Gastroesophageal sphincter (tissue), 4 donors: ENCODE data around the gene OPN1LW. TPM values are rescaled to one million over a fixed set of nuclear protein-coding genes. Genes with fewer than 3 reads are reported as not detected.
"Not testable (repeated sequence)": the region's sequence is repeated elsewhere in the genome, so short reads cannot be mapped to it uniquely, and the experiment has no call there.

Source experiments
- ATAC-seq: fragments of 150-250 bp; one replicate; pipeline ENCODE4 v1.9.1; 2016; ENCODE audit warnings: mild to moderate bottlenecking, moderate library complexity
- H3K27ac ChIP-seq, 4 donors: fragments of 200-600 bp; sonication (generic) in 3 of 4; 1 replicate in 3 of 4; 2 replicates in 1 of 4; pipeline ENCODE4 v1.5.1; 2016 to 2019
- H3K27me3 ChIP-seq: fragments of 200-600 bp; sonication (generic); one replicate; pipeline ENCODE4 v1.5.1; 2019
- H3K36me3 ChIP-seq, 2 donors: fragments of 200-600 bp; sonication (generic); one replicate each; pipeline ENCODE4 v1.5.1; 2019; ENCODE audit warnings: control low read depth in 1 of 2
- H3K4me1 ChIP-seq, 3 donors: fragments of 200-600 bp; sonication (generic); 1 replicate in 2 of 3; 2 replicates in 1 of 3; pipeline ENCODE4 v1.5.1; 2016 to 2019; ENCODE audit warnings: control low read depth in 2 of 3
- H3K4me3 ChIP-seq, 2 donors: fragments of 200-600 bp; sonication (generic); one replicate each; pipeline ENCODE4 v1.5.1; 2019; ENCODE audit warnings: mild to moderate bottlenecking in 1 of 2, moderate library complexity in 1 of 2
- H3K9me3 ChIP-seq, 3 donors: fragments of 200-600 bp; sonication (generic); one replicate each; pipeline ENCODE4 v1.5.1; 2017 to 2019; ENCODE audit warnings: control low read depth in 2 of 3
- WGBS, 2 donors: methylation state at CpG; one replicate each; pipeline ENCODE4 v1.1.5; 2018; ENCODE audit warnings: low coverage in 1 of 2; 5-methylcytosine and 5-hydroxymethylcytosine counted together
- total RNA-seq, 4 donors: library from RNA; depleted of rRNA; stranded (reverse); fragments of >200 nt; gene quantifications; one replicate each; pipeline ENCODE4 v1.1.0, GENCODE V29; 2016

OPN1LW gene
- total RNA-seq, 4 donors from 2014 or later = not detected

GRCh38 chrX:154183794-154184193 lies 39.8 kb downstream of the OPN1LW start:
- H3K4me3 ChIP-seq, H3K9me3 ChIP-seq, H3K36me3 ChIP-seq, ATAC-seq, H3K4me1 ChIP-seq, H3K27ac ChIP-seq, H3K27me3 ChIP-seq: not testable (repeated sequence)
- WGBS, 2 donors = no CpG with 5 or more reads among the region's 8 CpGs

GRCh38 chrX:154192846-154193245 lies 48.8 kb downstream of the OPN1LW start:
- not testable (repeated sequence) for H3K4me1 ChIP-seq, ATAC-seq, H3K4me3 ChIP-seq, H3K27me3 ChIP-seq, H3K27ac ChIP-seq, H3K36me3 ChIP-seq, H3K9me3 ChIP-seq
- WGBS, 2 donors = no CpG with 5 or more reads among the region's 8 CpGs

- not testable (repeated sequence) for H3K27ac ChIP-seq, ATAC-seq
- no CpG with 5 or more reads among the region's 2 CpGs for WGBS, 2 donors
Measured at GRCh38 chrX:154194316-154194715, 50.3 kb downstream of the OPN1LW start.

GRCh38 chrX:154196466-154196865 lies 52.4 kb downstream of the OPN1LW start:
- no CpG with 5 or more reads among the region's 15 CpGs for WGBS, 2 donors
- not testable (repeated sequence) for H3K9me3 ChIP-seq, ATAC-seq, H3K4me1 ChIP-seq, H3K36me3 ChIP-seq, H3K27me3 ChIP-seq, H3K27ac ChIP-seq, H3K4me3 ChIP-seq

More at GRCh38 chrX:154194316-154194715, 50.3 kb downstream of the OPN1LW start:
- H3K4me1 ChIP-seq, H3K27me3 ChIP-seq, H3K9me3 ChIP-seq, H3K36me3 ChIP-seq, H3K4me3 ChIP-seq: not testable (repeated sequence)

Other genes with a start within 250 kb of the OPN1LW start
- 1 to 10 TPM in 3 of 4 donors, under 1 TPM in 1; 0.81 to 7.9 (median 3.8) TPM for gene AVPR2, start 239.6 kb upstream of the OPN1LW start, total RNA-seq
- 10 to 100 TPM; 10.9 to 26.0 (median 18.1) TPM for gene ARHGAP4, start 218.0 kb upstream of the OPN1LW start, total RNA-seq
- gene NAA10, start 209.2 kb upstream of the OPN1LW start, total RNA-seq = 100 to 1,000 TPM in 1 of 4 donors, 10 to 100 TPM in 3; 68.3 to 103 (median 89.2) TPM
- gene RENBP, start 199.6 kb upstream of the OPN1LW start, total RNA-seq = 10 to 100 TPM in 3 of 4 donors, 1 to 10 TPM in 1; 8.1 to 15.0 (median 12.5) TPM
- 10 to 100 TPM; 32.9 to 94.4 (median 43.1) TPM for gene HCFC1, start 172.4 kb upstream of the OPN1LW start, total RNA-seq
- gene TMEM187, start 171.5 kb upstream of the OPN1LW start, total RNA-seq = 1 to 10 TPM; 1.5 to 9.5 (median 5.4) TPM
- gene IRAK1, start 124.3 kb upstream of the OPN1LW start, total RNA-seq = 10 to 100 TPM; 33.0 to 84.7 (median 41.6) TPM
- gene MECP2, start 46.5 kb upstream of the OPN1LW start, total RNA-seq = 10 to 100 TPM; 65.1 to 87.8 (median 82.5) TPM
- not detected for gene OPN1MW, start 38.4 kb downstream of the OPN1LW start, total RNA-seq
- not detected for gene OPN1MW2, start 75.5 kb downstream of the OPN1LW start, total RNA-seq
- gene OPN1MW3, start 113.3 kb downstream of the OPN1LW start, total RNA-seq = not detected
- not detected for gene TEX28, start 150.9 kb downstream of the OPN1LW start, total RNA-seq
- gene TKTL1, start 151.6 kb downstream of the OPN1LW start, total RNA-seq = under 1 TPM in 2 of 4 donors, not detected in 2; 0.31 TPM
- gene FLNA, start 230.4 kb downstream of the OPN1LW start, total RNA-seq = over 10,000 TPM in 1 of 4 donors, 1,000 to 10,000 TPM in 3; 7,815 to 15,318 (median 8,757) TPM
- gene EMD, start 235.1 kb downstream of the OPN1LW start, total RNA-seq = 10 to 100 TPM; 41.0 to 58.6 (median 50.6) TPM